WTC11 (cell line): ENCODE measurements around the gene MNS1. TPM values are rescaled to one million over a fixed set of nuclear protein-coding genes. Genes with fewer than 3 reads are reported as not detected.

Experiments used
- ATAC-seq: fragments of 200-7000 bp; cut with Tn5 transposase; 2 replicates; pipeline ENCODE4 v1.10.0; 2021; ENCODE audit warnings: mild to moderate bottlenecking, moderate library complexity
- CTCF ChIA-PET: fragments of 300-600 bp; sonication (Branson Sonifier 250); formaldehyde crosslinking; loops from one replicate; lab custom pipeline; 2021; ENCODE audit warnings: antibody characterized with exemption; lab: Charles Lee
- POLR2A ChIA-PET: fragments of 350-600 bp; sonication (Branson Sonifier 250); formaldehyde crosslinking; loops from one replicate; lab custom pipeline; 2021; ENCODE audit warnings: antibody characterized with exemption; lab: Charles Lee
- DNase-seq: peaks from one replicate; pipeline ENCODE4 v3.0.0; 2021; ENCODE audit warnings: low spot score
- H3K27ac Mint-ChIP-seq: 2 replicates; pipeline ENCODE4 v1.8.0; 2021; ENCODE audit warnings: mixed read lengths
- H3K27me3 Mint-ChIP-seq: 2 replicates; pipeline ENCODE4 v1.8.0; 2021; ENCODE audit warnings: low read depth, mild to moderate bottlenecking, moderate library complexity, mixed read lengths
- H3K36me3 Mint-ChIP-seq: 2 replicates; pipeline ENCODE4 v1.8.0; 2021; ENCODE audit warnings: mixed read lengths
- H3K4me1 Mint-ChIP-seq: 2 replicates; pipeline ENCODE4 v1.8.0; 2022; ENCODE audit warnings: mixed read lengths
- H3K4me3 Mint-ChIP-seq: 2 replicates; pipeline ENCODE4 v1.8.0; 2021; ENCODE audit warnings: mild to moderate bottlenecking, moderate library complexity, mixed read lengths
- H3K9me3 Mint-ChIP-seq: 2 replicates; pipeline ENCODE4 v1.8.0; 2021; ENCODE audit warnings: mixed read lengths
- CBFB ChIP-seq: sonication (generic); formaldehyde crosslinking; IDR thresholded peaks from 2 replicates; pipeline ENCODE4 v1.8.1; 2022; ENCODE audit warnings: mild to moderate bottlenecking, low read depth, missing genetic modification reagents
- CREM ChIP-seq: sonication (generic); formaldehyde crosslinking; IDR thresholded peaks from 2 replicates; pipeline ENCODE4 v1.8.1; 2022; ENCODE audit warnings: mild to moderate bottlenecking, missing genetic modification reagents, moderate library complexity
- ETV6 ChIP-seq: sonication (generic); formaldehyde crosslinking; IDR thresholded peaks from 2 replicates; pipeline ENCODE4 v1.8.1; 2022; ENCODE audit warnings: mild to moderate bottlenecking, missing genetic modification reagents
- FOXP1 ChIP-seq: sonication (generic); formaldehyde crosslinking; IDR thresholded peaks from 2 replicates; pipeline ENCODE4 v1.8.0; 2022; ENCODE audit warnings: missing genetic modification reagents, mild to moderate bottlenecking, moderate library complexity, borderline replicate concordance
- KAT7 ChIP-seq: sonication (generic); formaldehyde crosslinking; IDR thresholded peaks from 2 replicates; pipeline ENCODE4 v1.8.1; 2023; ENCODE audit warnings: missing genetic modification reagents, mild to moderate bottlenecking, borderline replicate concordance
- MYBL2 ChIP-seq: sonication (generic); formaldehyde crosslinking; IDR thresholded peaks from 2 replicates; pipeline ENCODE4 v1.8.1; 2023; ENCODE audit warnings: mild to moderate bottlenecking, moderate library complexity, missing genetic modification reagents
- OVOL2 ChIP-seq: fragments of 250-450 bp; sonication (Bioruptor Pico); IDR thresholded peaks from 2 replicates; pipeline ENCODE4 v1.9.0; 2021; ENCODE audit warnings: mild to moderate bottlenecking, borderline replicate concordance
- PRRX2 ChIP-seq: fragments of 250-450 bp; sonication (Bioruptor Pico); IDR thresholded peaks from 2 replicates; pipeline ENCODE4 v1.8.0; 2021; ENCODE audit warnings: mild to moderate bottlenecking
- SOX15 ChIP-seq: fragments of 250-450 bp; sonication (Bioruptor Pico); IDR thresholded peaks from 2 replicates; pipeline ENCODE4 v1.9.0; 2021; ENCODE audit warnings: mild to moderate bottlenecking
- TEAD4 ChIP-seq: sonication (generic); formaldehyde crosslinking; IDR thresholded peaks from 2 replicates; pipeline ENCODE4 v1.8.0; 2022; ENCODE audit warnings: mild to moderate bottlenecking, missing genetic modification reagents
- ZNF121 ChIP-seq: sonication (generic); formaldehyde crosslinking; IDR thresholded peaks from 2 replicates; pipeline ENCODE4 v1.8.0; 2023; ENCODE audit warnings: missing genetic modification reagents
- ZNF232 ChIP-seq: sonication (generic); formaldehyde crosslinking; IDR thresholded peaks from 2 replicates; pipeline ENCODE4 v1.8.0; 2022; ENCODE audit warnings: mild to moderate bottlenecking, missing genetic modification reagents
- ZNF416 ChIP-seq: fragments of 250-450 bp; sonication (Bioruptor Pico); IDR thresholded peaks from 2 replicates; pipeline ENCODE4 v1.9.0; 2021; ENCODE audit warnings: mild to moderate bottlenecking, inconsistent platforms
- total RNA-seq: library from RNA; stranded (reverse); gene quantifications from 3 replicates; pipeline ENCODE4 v1.2.3, GENCODE V29; 2021
- TF ChIP-seq, protein P1 (sequence below): fragments of 250-450 bp; sonication (Bioruptor Pico); IDR thresholded peaks from 2 replicates; pipeline ENCODE4 v1.9.0; 2021; ENCODE audit warnings: mild to moderate bottlenecking
- TF ChIP-seq, protein P2 (sequence below): sonication (generic); formaldehyde crosslinking; IDR thresholded peaks from 2 replicates; pipeline ENCODE4 v1.8.1; 2023; ENCODE audit warnings: mild to moderate bottlenecking, missing genetic modification reagents, moderate library complexity
- TF ChIP-seq, protein P3 (sequence below): sonication (generic); formaldehyde crosslinking; IDR thresholded peaks from 2 replicates; pipeline ENCODE4 v1.8.0; 2023; ENCODE audit warnings: mild to moderate bottlenecking, missing genetic modification reagents
- TF ChIP-seq, protein P4 (sequence below): sonication (generic); formaldehyde crosslinking; conservative IDR thresholded peaks from 2 replicates; pipeline ENCODE4 v1.8.1; 2022; ENCODE audit warnings: mild to moderate bottlenecking, missing genetic modification reagents
- TF ChIP-seq, protein P5 (sequence below): sonication (generic); formaldehyde crosslinking; IDR thresholded peaks from 2 replicates; pipeline ENCODE4 v1.8.1; 2022; ENCODE audit warnings: mild to moderate bottlenecking, moderate library complexity, missing genetic modification reagents
- TF ChIP-seq, protein P6 (sequence below): fragments of 250-450 bp; sonication (Bioruptor Pico); IDR thresholded peaks from 2 replicates; pipeline ENCODE4 v1.9.0; 2021; ENCODE audit warnings: mild to moderate bottlenecking
- TF ChIP-seq, protein P7 (sequence below): fragments of 250-450 bp; sonication (Bioruptor Pico); IDR thresholded peaks from 2 replicates; pipeline ENCODE4 v1.9.0; 2021; ENCODE audit warnings: moderate library complexity, mild to moderate bottlenecking, inconsistent platforms, borderline replicate concordance
- TF ChIP-seq, protein P8 (sequence below): sonication (generic); formaldehyde crosslinking; IDR thresholded peaks from 2 replicates; pipeline ENCODE4 v1.8.1; 2023; ENCODE audit warnings: mild to moderate bottlenecking, moderate library complexity, missing genetic modification reagents
- TF ChIP-seq, protein P9 (sequence below): sonication (generic); formaldehyde crosslinking; IDR thresholded peaks from 2 replicates; pipeline ENCODE4 v1.8.0; 2022; ENCODE audit warnings: mild to moderate bottlenecking, missing genetic modification reagents

Gene MNS1
- total RNA-seq, 1 experiment from 2014 or later = 4.4 TPM

DNA sequence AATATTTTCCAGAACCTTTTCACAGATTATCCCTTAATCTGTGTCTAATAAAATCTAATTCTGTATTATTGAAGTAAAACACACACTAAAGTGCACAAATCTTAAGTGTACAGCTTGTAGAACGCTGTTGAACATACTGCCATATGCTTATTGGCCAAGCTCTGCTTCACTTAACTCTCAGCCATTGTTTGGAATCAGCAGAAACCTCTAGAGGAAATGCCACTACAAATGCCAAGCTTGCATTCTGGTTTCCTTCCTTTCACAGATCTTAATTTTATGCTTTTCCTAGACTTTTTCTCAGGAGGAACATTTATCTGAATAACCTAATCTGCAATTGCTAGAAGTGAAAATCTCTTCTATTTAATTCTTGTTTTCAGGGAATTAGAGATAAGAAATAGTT is 10.1 kb downstream of the MNS1 start:
- Mint-ChIP-seq H3K9me3 (peaks cover 7% of the 10 kb centered on the region), H3K27ac (no peak overlapping the region), H3K4me3 (no peak overlapping the region), H3K36me3 (peaks cover 6% of the 10 kb centered on the region; the same call in 1 of the 2 replicates), H3K27me3 (no peaks in the 10 kb centered on the region), H3K4me1 (no peaks in the 10 kb centered on the region)
- DNase-seq (no peak), ATAC-seq (no peak)
- TF ChIP-seq KAT7 (no peak), ZNF232 (no peak), FOXP1 (CRISPR knock-in tag) (no peak), OVOL2 (no peak), ZNF416 (CRISPR knock-in tag) (no peak), PRRX2 (CRISPR knock-in tag) (no peak), TEAD4 (no peak)
- TF ChIP-seq, protein P1, sequence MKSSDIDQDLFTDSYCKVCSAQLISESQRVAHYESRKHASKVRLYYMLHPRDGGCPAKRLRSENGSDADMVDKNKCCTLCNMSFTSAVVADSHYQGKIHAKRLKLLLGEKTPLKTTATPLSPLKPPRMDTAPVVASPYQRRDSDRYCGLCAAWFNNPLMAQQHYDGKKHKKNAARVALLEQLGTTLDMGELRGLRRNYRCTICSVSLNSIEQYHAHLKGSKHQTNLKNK (CRISPR knock-in tag) = no peak
- ChIA-PET CTCF (no interaction called here), POLR2A (no interaction called here)

DNA sequence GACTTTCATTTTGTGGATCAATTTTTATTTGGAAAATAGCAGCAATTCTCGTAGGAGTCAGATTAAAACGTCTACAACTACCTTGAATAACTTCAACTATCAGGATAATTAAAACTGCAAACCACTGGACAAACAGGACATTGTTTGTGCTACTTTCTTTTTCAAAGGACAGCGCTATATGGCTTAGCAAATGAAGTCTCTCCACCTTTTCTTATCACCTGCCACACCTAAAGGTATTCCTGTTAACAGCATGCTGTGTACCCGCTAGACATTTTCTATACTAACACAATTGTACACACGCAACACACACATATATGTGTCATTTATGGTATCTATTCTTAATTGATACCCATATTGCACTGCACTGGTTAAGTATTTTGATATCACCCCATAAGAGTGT is 19.2 kb downstream of the MNS1 start:
- Mint-ChIP-seq H3K4me1 (no peaks in the 10 kb centered on the region), H3K36me3 (peaks cover 14% of the 10 kb centered on the region), H3K27me3 (no peaks in the 10 kb centered on the region), H3K9me3 (peaks cover 13% of the 10 kb centered on the region), H3K4me3 (no peak overlapping the region), H3K27ac (no peak overlapping the region)
- no peak for DNase-seq
- POLR2A ChIA-PET = no interaction called here
- CTCF ChIA-PET = no interaction called here
- no peak for TF ChIP-seq SOX15 (CRISPR knock-in tag)
- TF ChIP-seq, protein P2, sequence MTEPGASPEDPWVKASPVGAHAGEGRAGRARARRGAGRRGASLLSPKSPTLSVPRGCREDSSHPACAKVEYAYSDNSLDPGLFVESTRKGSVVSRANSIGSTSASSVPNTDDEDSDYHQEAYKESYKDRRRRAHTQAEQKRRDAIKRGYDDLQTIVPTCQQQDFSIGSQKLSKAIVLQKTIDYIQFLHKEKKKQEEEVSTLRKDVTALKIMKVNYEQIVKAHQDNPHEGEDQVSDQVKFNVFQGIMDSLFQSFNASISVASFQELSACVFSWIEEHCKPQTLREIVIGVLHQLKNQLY = no peak
- ATAC-seq = no peak

DNA sequence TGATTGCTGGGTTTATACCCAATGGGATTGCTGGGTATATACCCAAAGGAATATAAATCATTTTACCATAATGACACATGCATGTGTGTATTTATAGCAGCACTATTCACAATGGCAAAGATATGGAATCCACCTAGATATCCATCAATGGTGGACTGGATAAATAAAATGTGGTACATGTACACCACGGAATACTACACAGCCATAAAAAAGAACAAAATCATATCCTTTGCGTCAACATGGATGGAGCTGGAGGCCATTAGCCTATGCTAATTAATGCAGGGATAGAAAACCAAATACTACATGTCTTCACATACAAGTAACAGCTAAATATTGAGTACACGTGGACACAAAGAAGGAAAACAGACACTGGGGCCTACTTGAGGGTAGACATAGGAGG is 22.6 kb downstream of the MNS1 start:
- Mint-ChIP-seq H3K9me3 (peaks cover 37% of the 10 kb centered on the region), H3K27me3 (peaks cover 7% of the 10 kb centered on the region), H3K4me1 (no peaks in the 10 kb centered on the region), H3K27ac (no peak overlapping the region), H3K36me3 (peaks cover 39% of the 10 kb centered on the region), H3K4me3 (no peak overlapping the region)
- POLR2A ChIA-PET = no interaction called here
- CTCF ChIA-PET = no interaction called here
- ATAC-seq = no peak
- DNase-seq = no peak
- TF ChIP-seq, protein P3, sequence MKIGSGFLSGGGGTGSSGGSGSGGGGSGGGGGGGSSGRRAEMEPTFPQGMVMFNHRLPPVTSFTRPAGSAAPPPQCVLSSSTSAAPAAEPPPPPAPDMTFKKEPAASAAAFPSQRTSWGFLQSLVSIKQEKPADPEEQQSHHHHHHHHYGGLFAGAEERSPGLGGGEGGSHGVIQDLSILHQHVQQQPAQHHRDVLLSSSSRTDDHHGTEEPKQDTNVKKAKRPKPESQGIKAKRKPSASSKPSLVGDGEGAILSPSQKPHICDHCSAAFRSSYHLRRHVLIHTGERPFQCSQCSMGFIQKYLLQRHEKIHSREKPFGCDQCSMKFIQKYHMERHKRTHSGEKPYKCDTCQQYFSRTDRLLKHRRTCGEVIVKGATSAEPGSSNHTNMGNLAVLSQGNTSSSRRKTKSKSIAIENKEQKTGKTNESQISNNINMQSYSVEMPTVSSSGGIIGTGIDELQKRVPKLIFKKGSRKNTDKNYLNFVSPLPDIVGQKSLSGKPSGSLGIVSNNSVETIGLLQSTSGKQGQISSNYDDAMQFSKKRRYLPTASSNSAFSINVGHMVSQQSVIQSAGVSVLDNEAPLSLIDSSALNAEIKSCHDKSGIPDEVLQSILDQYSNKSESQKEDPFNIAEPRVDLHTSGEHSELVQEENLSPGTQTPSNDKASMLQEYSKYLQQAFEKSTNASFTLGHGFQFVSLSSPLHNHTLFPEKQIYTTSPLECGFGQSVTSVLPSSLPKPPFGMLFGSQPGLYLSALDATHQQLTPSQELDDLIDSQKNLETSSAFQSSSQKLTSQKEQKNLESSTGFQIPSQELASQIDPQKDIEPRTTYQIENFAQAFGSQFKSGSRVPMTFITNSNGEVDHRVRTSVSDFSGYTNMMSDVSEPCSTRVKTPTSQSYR = no peak
- no peak for TF ChIP-seq MYBL2 (CRISPR knock-in tag)
- TF ChIP-seq CREM (CRISPR knock-in tag) = no peak
- TF ChIP-seq, protein P4, sequence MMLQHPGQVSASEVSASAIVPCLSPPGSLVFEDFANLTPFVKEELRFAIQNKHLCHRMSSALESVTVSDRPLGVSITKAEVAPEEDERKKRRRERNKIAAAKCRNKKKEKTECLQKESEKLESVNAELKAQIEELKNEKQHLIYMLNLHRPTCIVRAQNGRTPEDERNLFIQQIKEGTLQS (CRISPR knock-in tag) = no peak
- TF ChIP-seq, protein P1 (CRISPR knock-in tag) = no peak
- TF ChIP-seq, protein P5, sequence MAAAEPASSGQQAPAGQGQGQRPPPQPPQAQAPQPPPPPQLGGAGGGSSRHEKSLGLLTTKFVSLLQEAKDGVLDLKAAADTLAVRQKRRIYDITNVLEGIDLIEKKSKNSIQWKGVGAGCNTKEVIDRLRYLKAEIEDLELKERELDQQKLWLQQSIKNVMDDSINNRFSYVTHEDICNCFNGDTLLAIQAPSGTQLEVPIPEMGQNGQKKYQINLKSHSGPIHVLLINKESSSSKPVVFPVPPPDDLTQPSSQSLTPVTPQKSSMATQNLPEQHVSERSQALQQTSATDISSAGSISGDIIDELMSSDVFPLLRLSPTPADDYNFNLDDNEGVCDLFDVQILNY (CRISPR knock-in tag) = no peak
- TF ChIP-seq, protein P6, sequence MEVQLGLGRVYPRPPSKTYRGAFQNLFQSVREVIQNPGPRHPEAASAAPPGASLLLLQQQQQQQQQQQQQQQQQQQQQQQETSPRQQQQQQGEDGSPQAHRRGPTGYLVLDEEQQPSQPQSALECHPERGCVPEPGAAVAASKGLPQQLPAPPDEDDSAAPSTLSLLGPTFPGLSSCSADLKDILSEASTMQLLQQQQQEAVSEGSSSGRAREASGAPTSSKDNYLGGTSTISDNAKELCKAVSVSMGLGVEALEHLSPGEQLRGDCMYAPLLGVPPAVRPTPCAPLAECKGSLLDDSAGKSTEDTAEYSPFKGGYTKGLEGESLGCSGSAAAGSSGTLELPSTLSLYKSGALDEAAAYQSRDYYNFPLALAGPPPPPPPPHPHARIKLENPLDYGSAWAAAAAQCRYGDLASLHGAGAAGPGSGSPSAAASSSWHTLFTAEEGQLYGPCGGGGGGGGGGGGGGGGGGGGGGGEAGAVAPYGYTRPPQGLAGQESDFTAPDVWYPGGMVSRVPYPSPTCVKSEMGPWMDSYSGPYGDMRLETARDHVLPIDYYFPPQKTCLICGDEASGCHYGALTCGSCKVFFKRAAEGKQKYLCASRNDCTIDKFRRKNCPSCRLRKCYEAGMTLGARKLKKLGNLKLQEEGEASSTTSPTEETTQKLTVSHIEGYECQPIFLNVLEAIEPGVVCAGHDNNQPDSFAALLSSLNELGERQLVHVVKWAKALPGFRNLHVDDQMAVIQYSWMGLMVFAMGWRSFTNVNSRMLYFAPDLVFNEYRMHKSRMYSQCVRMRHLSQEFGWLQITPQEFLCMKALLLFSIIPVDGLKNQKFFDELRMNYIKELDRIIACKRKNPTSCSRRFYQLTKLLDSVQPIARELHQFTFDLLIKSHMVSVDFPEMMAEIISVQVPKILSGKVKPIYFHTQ (CRISPR knock-in tag) = no peak
- TF ChIP-seq CBFB (CRISPR knock-in tag) = no peak
- TF ChIP-seq PRRX2 (CRISPR knock-in tag) = no peak
- TF ChIP-seq, protein P7, sequence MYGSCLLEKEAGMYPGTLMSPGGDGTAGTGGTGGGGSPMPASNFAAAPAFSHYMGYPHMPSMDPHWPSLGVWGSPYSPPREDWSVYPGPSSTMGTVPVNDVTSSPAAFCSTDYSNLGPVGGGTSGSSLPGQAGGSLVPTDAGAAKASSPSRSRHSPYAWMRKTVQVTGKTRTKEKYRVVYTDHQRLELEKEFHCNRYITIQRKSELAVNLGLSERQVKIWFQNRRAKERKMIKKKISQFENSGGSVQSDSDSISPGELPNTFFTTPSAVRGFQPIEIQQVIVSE (CRISPR knock-in tag) = no peak
- TF ChIP-seq ETV6 (CRISPR knock-in tag) = no peak
- TF ChIP-seq, protein P8, sequence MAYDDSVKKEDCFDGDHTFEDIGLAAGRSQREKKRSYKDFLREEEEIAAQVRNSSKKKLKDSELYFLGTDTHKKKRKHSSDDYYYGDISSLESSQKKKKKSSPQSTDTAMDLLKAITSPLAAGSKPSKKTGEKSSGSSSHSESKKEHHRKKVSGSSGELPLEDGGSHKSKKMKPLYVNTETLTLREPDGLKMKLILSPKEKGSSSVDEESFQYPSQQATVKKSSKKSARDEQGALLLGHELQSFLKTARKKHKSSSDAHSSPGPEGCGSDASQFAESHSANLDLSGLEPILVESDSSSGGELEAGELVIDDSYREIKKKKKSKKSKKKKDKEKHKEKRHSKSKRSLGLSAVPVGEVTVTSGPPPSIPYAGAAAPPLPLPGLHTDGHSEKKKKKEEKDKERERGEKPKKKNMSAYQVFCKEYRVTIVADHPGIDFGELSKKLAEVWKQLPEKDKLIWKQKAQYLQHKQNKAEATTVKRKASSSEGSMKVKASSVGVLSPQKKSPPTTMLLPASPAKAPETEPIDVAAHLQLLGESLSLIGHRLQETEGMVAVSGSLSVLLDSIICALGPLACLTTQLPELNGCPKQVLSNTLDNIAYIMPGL (CRISPR knock-in tag) = no peak
- TF ChIP-seq, protein P9, sequence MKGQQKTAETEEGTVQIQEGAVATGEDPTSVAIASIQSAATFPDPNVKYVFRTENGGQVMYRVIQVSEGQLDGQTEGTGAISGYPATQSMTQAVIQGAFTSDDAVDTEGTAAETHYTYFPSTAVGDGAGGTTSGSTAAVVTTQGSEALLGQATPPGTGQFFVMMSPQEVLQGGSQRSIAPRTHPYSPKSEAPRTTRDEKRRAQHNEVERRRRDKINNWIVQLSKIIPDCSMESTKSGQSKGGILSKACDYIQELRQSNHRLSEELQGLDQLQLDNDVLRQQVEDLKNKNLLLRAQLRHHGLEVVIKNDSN (CRISPR knock-in tag) = no peak
- no peak for TF ChIP-seq ZNF121
